Nephron (organoid): ENCODE measurements around the gene MIAT.

Source experiments
- H3K27ac Mint-ChIP-seq, 3 experiments: 2 replicates each; pipeline ENCODE4 v1.8.0; 2020; ENCODE audit warnings: mixed read lengths in 3 of 3, mild to moderate bottlenecking in 2 of 3, moderate library complexity in 1 of 3
- H3K27me3 Mint-ChIP-seq: 2 replicates; pipeline ENCODE4 v1.8.0; 2021; ENCODE audit warnings: low read depth, mild to moderate bottlenecking, moderate library complexity, mixed read lengths
- H3K36me3 Mint-ChIP-seq: 2 replicates; pipeline ENCODE4 v1.8.0; 2020; ENCODE audit warnings: low read depth, mixed read lengths
- H3K4me1 Mint-ChIP-seq: 2 replicates; pipeline ENCODE4 v1.8.0; 2020; ENCODE audit warnings: mixed read lengths
- H3K4me3 Mint-ChIP-seq, 3 experiments: 2 replicates each; pipeline ENCODE4 v1.8.0; 2020; ENCODE audit warnings: mild to moderate bottlenecking in 3 of 3, mixed read lengths in 3 of 3, moderate library complexity in 2 of 3
- H3K9me3 Mint-ChIP-seq: 2 replicates; pipeline ENCODE4 v1.8.0; 2020; ENCODE audit warnings: mixed read lengths
- TF ChIP-seq, protein P1 (sequence below), 3 experiments: fragments of 200-600 bp; sonication (generic); IDR thresholded peaks; one replicate each; pipeline ENCODE4 v1.5.0; 2021; ENCODE audit warnings: antibody characterized with exemption in 3 of 3; ENCODE audit not compliant: unreplicated experiment in 3 of 3

The MIAT gene

DNA sequence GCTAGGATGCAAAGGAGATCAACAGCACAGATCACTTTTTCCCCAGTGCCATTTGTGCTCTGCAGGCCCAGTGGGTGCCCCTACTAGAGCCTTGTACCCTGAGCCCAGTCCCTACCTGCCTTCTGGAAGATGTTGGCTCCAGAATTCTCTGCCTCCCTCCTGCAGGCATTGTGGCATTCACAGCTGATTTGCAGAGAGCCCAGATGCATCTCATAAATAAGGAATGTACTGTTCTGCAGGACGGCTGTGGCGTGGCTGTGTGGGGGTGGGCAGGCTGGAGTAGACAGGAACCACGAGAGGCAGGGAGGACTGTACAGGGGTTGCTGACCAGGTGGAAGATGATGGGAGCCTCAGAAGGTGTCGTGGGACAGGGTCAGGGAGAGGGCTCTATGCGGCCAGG lies 11.2 kb upstream of the MIAT start:
- Mint-ChIP-seq H3K9me3 (no peaks in the 10 kb centered on the region), H3K27ac (peak overlapping the region in 2 of 3 experiments; percentile 7 to 72), H3K4me3 (no peak overlapping the region), H3K27me3 (peaks cover 36% of the 10 kb centered on the region), H3K4me1 (peaks cover 42% of the 10 kb centered on the region), H3K36me3 (no peaks in the 10 kb centered on the region)
- TF ChIP-seq, protein P1, sequence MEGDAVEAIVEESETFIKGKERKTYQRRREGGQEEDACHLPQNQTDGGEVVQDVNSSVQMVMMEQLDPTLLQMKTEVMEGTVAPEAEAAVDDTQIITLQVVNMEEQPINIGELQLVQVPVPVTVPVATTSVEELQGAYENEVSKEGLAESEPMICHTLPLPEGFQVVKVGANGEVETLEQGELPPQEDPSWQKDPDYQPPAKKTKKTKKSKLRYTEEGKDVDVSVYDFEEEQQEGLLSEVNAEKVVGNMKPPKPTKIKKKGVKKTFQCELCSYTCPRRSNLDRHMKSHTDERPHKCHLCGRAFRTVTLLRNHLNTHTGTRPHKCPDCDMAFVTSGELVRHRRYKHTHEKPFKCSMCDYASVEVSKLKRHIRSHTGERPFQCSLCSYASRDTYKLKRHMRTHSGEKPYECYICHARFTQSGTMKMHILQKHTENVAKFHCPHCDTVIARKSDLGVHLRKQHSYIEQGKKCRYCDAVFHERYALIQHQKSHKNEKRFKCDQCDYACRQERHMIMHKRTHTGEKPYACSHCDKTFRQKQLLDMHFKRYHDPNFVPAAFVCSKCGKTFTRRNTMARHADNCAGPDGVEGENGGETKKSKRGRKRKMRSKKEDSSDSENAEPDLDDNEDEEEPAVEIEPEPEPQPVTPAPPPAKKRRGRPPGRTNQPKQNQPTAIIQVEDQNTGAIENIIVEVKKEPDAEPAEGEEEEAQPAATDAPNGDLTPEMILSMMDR (IDR thresholded peaks at IDR 0.05; ENCODE audit: unreplicated experiment in 3 of 3) = no peak

DNA sequence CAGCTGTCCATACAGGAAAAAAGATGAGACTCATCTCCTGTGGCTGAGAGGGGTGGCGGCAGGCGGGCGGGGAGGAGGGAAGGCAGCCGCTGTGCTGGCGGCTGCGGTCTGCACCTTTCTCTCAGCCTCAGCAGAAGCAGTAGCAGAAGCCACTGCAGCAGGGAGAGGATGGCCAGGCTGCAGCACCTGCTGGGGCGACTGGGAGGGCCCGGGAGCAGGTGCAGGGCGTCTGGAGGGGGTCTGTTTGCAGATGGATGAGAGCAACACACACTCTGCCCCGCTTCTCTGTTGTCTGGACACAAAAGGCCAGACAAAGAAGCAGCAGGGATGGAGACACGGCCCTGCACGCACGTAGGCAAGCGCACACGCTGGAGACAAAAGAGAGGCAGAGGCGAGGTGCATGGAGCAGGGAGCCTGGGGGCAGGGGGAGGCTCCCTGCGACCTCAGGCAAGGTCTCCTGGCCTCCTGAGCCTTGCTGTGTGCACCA lies 9.3 kb upstream of the MIAT start:
- H3K27me3 Mint-ChIP-seq = peaks cover 47% of the 10 kb centered on the region
- peaks cover 37% of the 10 kb centered on the region for H3K4me1 Mint-ChIP-seq
- H3K36me3 Mint-ChIP-seq = no peaks in the 10 kb centered on the region
- no peak overlapping the region for H3K4me3 Mint-ChIP-seq
- peak overlapping the region in 1 of 3 experiments; percentile 28 for H3K27ac Mint-ChIP-seq
- TF ChIP-seq, protein P1 (IDR thresholded peaks at IDR 0.05; ENCODE audit: unreplicated experiment in 3 of 3) = no peak
- no peaks in the 10 kb centered on the region for H3K9me3 Mint-ChIP-seq

DNA sequence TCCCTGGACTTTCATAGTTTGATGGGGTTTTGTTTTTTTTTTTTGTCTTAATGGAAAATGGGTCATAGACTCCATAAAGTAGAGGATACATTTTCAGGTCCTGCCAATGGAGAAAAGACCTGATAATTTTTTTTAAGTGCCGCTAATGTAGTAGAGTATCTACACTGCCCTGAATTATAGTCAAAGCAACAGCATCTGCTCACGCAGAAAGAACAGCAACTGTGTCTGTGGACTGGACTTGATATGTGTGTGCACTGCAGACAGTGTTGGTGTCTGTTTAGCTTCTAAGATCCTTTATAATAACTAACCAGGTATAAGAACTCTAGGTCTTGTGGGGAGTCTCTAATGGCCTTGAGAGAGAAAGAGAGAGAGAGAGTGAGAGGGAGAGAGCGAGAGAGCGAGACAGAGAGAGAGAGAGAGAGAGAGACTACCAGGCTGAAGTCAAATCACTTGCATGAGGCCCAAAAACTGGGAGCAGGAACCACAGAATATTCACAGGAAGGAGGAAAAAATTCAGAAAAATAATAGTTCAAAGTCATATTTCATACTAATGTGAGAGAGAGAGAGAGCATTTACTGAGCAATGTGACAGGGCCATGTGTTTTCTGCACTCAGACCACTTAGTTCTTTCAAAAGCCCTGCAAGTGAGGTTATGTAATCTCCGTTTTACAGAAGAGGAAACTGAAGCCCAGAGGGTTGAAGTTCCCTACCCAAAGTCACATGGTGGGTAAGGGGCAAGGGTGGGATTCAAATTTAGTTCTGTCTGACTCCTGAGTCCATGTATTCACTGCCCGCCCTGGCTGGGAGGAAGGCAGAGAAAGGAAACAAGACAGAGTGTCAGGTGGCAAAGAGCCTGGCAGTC lies 8.6 kb upstream of the MIAT start:
- no peak overlapping the region for H3K4me3 Mint-ChIP-seq
- peaks cover 54% of the 10 kb centered on the region for H3K27me3 Mint-ChIP-seq
- TF ChIP-seq, protein P1 (IDR thresholded peaks at IDR 0.05; ENCODE audit: unreplicated experiment in 3 of 3) = no peak
- H3K4me1 Mint-ChIP-seq = peaks cover 37% of the 10 kb centered on the region
- peak overlapping the region; percentile 6 to 55 (median 32) for H3K27ac Mint-ChIP-seq
- no peaks in the 10 kb centered on the region for H3K36me3 Mint-ChIP-seq
- no peaks in the 10 kb centered on the region for H3K9me3 Mint-ChIP-seq

DNA sequence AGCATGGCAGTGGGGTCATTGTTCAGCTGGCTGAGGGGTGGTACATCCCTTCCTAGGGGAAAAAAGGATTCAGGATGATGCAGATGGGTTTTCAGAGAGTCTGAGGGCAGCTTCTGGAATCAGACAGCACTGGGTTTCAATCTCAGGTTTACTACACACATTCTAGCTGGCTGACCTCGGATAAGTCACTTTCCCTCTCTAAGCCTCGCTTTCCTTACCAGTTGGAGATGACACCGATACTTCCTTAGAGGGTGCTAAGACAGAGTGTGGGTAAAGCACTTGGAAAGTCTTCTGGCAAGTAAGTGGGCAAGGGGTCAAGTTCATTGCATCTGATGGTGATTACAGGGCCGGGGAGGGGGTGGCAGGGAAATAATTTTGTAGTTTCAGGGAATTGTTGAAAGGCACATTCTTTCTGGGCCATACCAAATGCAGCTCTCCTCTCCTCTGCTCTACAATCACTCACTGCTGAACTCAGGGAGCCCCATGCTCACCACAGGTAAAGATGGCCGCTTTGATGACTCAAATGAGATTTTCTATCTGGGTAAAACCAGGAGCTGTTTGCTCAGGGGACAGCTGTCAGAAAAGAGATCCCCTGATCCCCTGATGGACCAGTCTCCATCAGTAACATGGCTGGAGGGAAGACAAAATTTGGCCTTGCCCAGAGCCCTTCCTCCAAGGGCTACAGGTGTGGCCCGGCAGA lies 6.5 kb upstream of the MIAT start:
- H3K4me1 Mint-ChIP-seq = peaks cover 30% of the 10 kb centered on the region
- peaks cover 66% of the 10 kb centered on the region for H3K27me3 Mint-ChIP-seq
- H3K36me3 Mint-ChIP-seq = no peaks in the 10 kb centered on the region
- H3K27ac Mint-ChIP-seq = no peak overlapping the region
- no peaks in the 10 kb centered on the region for H3K9me3 Mint-ChIP-seq
- TF ChIP-seq, protein P1 (IDR thresholded peaks at IDR 0.05; ENCODE audit: unreplicated experiment in 3 of 3) = no peak
- H3K4me3 Mint-ChIP-seq = no peak overlapping the region

DNA sequence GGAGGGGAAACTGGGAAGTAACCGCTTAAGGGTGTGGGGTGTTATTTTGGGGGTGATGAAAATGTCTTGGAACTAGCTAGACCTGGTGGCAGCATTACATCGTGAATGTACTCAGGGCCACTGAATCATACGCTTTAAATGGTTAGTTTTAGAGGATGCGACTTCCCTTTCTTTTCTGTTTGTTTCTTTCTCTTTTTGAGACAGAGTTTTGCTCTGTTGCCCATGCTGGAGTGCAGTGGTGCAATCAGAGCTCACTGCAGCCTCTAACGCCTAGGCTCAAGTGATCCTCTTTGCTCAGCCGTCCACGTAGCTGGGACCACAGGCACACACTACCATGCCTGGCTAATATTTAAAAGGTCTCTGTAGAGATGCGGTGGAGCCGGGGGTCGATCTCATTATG lies 5.6 kb upstream of the MIAT start:
- H3K4me1 Mint-ChIP-seq = peaks cover 20% of the 10 kb centered on the region
- no peak overlapping the region for H3K4me3 Mint-ChIP-seq
- TF ChIP-seq, protein P1 (IDR thresholded peaks at IDR 0.05; ENCODE audit: unreplicated experiment in 3 of 3) = no peak
- no peaks in the 10 kb centered on the region for H3K36me3 Mint-ChIP-seq
- H3K9me3 Mint-ChIP-seq = no peaks in the 10 kb centered on the region
- peaks cover 70% of the 10 kb centered on the region for H3K27me3 Mint-ChIP-seq
- H3K27ac Mint-ChIP-seq = no peak overlapping the region
